ENCODE results near the gene NLK. TPM values are rescaled to one million over a fixed set of nuclear protein-coding genes. Genes with fewer than 3 reads are reported as not detected.

Gene NLK
- total RNA-seq, 2 donors from 2014 or later = 19.8 to 37.0 TPM

DNA sequence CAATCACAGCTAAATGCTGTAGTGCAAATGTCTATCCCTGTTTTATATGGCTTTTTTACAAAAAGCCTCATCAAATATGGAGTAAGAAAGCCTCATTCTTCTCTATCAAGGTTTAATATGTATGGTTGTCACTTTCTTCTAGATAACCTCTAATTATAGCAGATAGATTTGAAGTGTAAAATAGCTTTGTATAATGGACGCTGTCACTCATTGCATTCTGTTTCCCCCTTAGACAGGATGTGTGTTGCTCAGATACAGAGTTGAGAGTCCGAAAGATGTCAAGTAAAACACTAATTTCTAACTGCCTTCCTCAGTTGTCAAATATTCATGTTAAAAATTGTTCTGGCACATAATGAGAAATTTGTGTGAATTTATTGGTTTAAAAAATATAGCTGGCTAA, 88.0 kb downstream of the NLK start:
- 99% methylated on average over 2 of the region's 2 CpGs for WGBS
- intact Hi-C loops (cut with DNase I) = no loop called here
- no peaks in the 10 kb centered on the region for H3K27me3 ChIP-seq (replicated peaks; ENCODE audit: insufficient read depth)
- H3K4me3 ChIP-seq = no peak overlapping the region
- no peak for DNase-seq (ENCODE audit: low spot score)
- H3K36me3 ChIP-seq = no peaks in the 10 kb centered on the region
- TF ChIP-seq POLR2A (IDR thresholded peaks at IDR 0.05) (no peak), POLR2AphosphoS5 (IDR thresholded peaks at IDR 0.05) (no peak)
- no peaks in the 10 kb centered on the region for H3K4me1 ChIP-seq (replicated peaks)
- H3K27ac ChIP-seq = no peak overlapping the region
- H3K9me3 ChIP-seq = no peaks in the 10 kb centered on the region

DNA sequence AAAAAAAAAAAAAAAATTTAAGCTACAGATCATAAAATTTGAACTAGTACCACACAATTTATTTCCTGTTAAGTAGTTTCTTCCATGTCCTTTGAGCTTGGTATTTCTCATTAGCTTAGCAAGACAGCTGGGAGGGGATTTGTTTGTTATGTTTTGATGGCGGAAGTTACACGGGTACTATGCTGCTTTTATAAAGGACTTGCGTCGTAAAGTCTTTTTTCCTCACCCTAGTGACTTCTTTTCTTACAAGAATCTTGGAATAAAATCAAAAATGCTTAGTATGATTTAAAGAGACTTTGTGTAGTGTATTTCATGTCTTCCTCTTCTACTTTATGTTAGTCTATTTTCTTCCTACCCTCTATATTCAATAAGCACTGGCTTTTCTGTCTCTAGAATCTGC, 89.1 kb downstream of the NLK start:
- H3K9me3 ChIP-seq = no peaks in the 10 kb centered on the region
- DNase-seq (ENCODE audit: low spot score) = no peak
- no peaks in the 10 kb centered on the region for H3K36me3 ChIP-seq
- no peak for TF ChIP-seq POLR2AphosphoS5 (IDR thresholded peaks at IDR 0.05)
- TF ChIP-seq POLR2A (IDR thresholded peaks at IDR 0.05) = no peak
- TF ChIP-seq CTCF (IDR thresholded peaks at IDR 0.05) = no peak
- H3K27ac ChIP-seq = no peak overlapping the region
- intact Hi-C loops (cut with DNase I) = no loop called here
- no peaks in the 10 kb centered on the region for H3K27me3 ChIP-seq (replicated peaks; ENCODE audit: insufficient read depth)
- H3K4me3 ChIP-seq = no peak overlapping the region
- 35% methylated on average over 4 of the region's 4 CpGs for whole genome bisulfite sequencing
- H3K4me1 ChIP-seq (replicated peaks) = no peaks in the 10 kb centered on the region

GRCh38 chr17:28133562-28133970, 91.1 kb downstream of the NLK start:
- intact Hi-C loops (cut with DNase I) = no loop called here
- Histone ChIP-seq H3K27ac (no peak overlapping the region), H3K36me3 (no peaks in the 10 kb centered on the region), H3K27me3 (replicated peaks; ENCODE audit: insufficient read depth) (no peaks in the 10 kb centered on the region), H3K4me1 (replicated peaks) (no peaks in the 10 kb centered on the region), H3K9me3 (no peaks in the 10 kb centered on the region), H3K4me3 (no peak overlapping the region)
- no peak for DNase-seq (ENCODE audit: low spot score)
- no peak for TF ChIP-seq POLR2AphosphoS5 (IDR thresholded peaks at IDR 0.05)
- no peak for TF ChIP-seq CTCF (IDR thresholded peaks at IDR 0.05)

DNA sequence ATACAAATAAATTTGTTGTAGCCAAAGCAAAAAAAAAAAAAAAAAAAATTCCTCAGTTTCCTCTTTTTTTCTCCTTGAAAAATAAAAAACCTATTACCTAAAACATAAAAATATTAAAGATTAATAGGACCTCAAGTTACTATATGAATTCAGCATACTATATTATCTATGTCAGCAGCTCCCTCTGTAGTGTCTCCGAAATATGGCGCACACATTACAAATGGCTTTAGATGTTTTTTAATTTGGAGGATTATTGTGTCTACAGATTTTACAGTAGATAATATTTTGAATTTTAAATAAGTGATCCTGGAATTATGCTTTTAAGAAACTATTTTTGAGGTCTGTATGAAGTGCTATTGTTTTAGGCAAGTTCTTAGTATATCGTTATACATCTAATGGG, 94.4 kb downstream of the NLK start:
- TF ChIP-seq POLR2AphosphoS5 (IDR thresholded peaks at IDR 0.05) (no peak), CTCF (IDR thresholded peaks at IDR 0.05) (no peak), POLR2A (IDR thresholded peaks at IDR 0.05) (no peak)
- no peak overlapping the region for H3K4me3 ChIP-seq
- intact Hi-C loops (cut with DNase I) = no loop called here
- no peaks in the 10 kb centered on the region for H3K9me3 ChIP-seq
- H3K36me3 ChIP-seq = no peaks in the 10 kb centered on the region
- H3K27me3 ChIP-seq (replicated peaks; ENCODE audit: insufficient read depth) = no peaks in the 10 kb centered on the region
- no peaks in the 10 kb centered on the region for H3K4me1 ChIP-seq (replicated peaks)
- 97% methylated on average over 3 of the region's 3 CpGs for WGBS
- DNase-seq (ENCODE audit: low spot score) = no peak
- H3K27ac ChIP-seq = no peak overlapping the region

- Histone ChIP-seq H3K9me3 (no peaks in the 10 kb centered on the region), H3K27ac (no peak overlapping the region), H3K27me3 (replicated peaks; ENCODE audit: insufficient read depth) (no peaks in the 10 kb centered on the region), H3K4me1 (replicated peaks) (no peaks in the 10 kb centered on the region), H3K4me3 (no peak overlapping the region), H3K36me3 (no peaks in the 10 kb centered on the region)
- 82% methylated on average over 1 of the region's 1 CpG for WGBS
- intact Hi-C loops (cut with DNase I) = no loop called here
- DNase-seq (ENCODE audit: low spot score) = no peak
- TF ChIP-seq POLR2A (IDR thresholded peaks at IDR 0.05) = no peak
Measured at GRCh38 chr17:28139822-28140221, 97.3 kb downstream of the NLK start.

- TF ChIP-seq CTCF (IDR thresholded peaks at IDR 0.05) (no peak), POLR2AphosphoS5 (IDR thresholded peaks at IDR 0.05) (no peak), POLR2A (IDR thresholded peaks at IDR 0.05) (no peak)
Measured at GRCh38 chr17:28141313-28141712, 98.8 kb downstream of the NLK start.

More at GRCh38 chr17:28141313-28141712, 98.8 kb downstream of the NLK start:
- no peaks in the 10 kb centered on the region for H3K36me3 ChIP-seq
- H3K4me1 ChIP-seq (replicated peaks) = no peaks in the 10 kb centered on the region
- 85% methylated on average over 3 of the region's 3 CpGs for WGBS
- DNase-seq (ENCODE audit: low spot score) = no peak
- no peaks in the 10 kb centered on the region for H3K27me3 ChIP-seq (replicated peaks; ENCODE audit: insufficient read depth)
- intact Hi-C loops (cut with DNase I) = no loop called here
- no peak overlapping the region for H3K27ac ChIP-seq
- H3K9me3 ChIP-seq = no peaks in the 10 kb centered on the region
- H3K4me3 ChIP-seq = no peak overlapping the region
